Dedifferentiated amniotic fluid mesenchymal stem cell (primary cell): ENCODE data around the gene POLD1.
"Not testable (repeated sequence)": the region's sequence is repeated elsewhere in the genome, so short reads cannot be mapped to it uniquely, and the experiment has no call there.

Experiments
- DNase-seq: peaks from one replicate; pipeline ENCODE4 v3.0.0-alpha.2; 2016; ENCODE audit errors: extremely low spot score

POLD1 gene

GRCh38 chr19:50365434-50366306, 18.5 kb upstream of the POLD1 start, which contains the start of gene NAPSA:
Gene NAPSA, minus strand, starts transcription at chr19:50365639. Its CDS starts 18 bp downstream, at chr19:50365621.
- DNase-seq: no peak

GRCh38 chr19:50368649-50369570, 15.2 kb upstream of the POLD1 start:
- DNase-seq: peak; percentile 79

- DNase-seq: no peak
Observed at GRCh38 chr19:50371914-50372475, 12.2 kb upstream of the POLD1 start.

- peak; percentile 99 for DNase-seq
Observed at GRCh38 chr19:50376166-50377050, 7.7 kb upstream of the POLD1 start, which contains the start of gene NR1H2. Gene NR1H2, plus strand, starts transcription at chr19:50376457. Its CDS starts 1,149 bp downstream, at chr19:50377606.

GRCh38 chr19:50377051-50377461, 7.1 kb upstream of the POLD1 start:
- DNase-seq: no peak

- no peak for DNase-seq
Observed at GRCh38 chr19:50377517-50377916, 6.6 kb upstream of the POLD1 start.

GRCh38 chr19:50378169-50378862, 5.8 kb upstream of the POLD1 start:
- DNase-seq: no peak

GRCh38 chr19:50378863-50379236, 5.3 kb upstream of the POLD1 start:
- DNase-seq: no peak

GRCh38 chr19:50379602-50380001, 4.5 kb upstream of the POLD1 start:
- DNase-seq: no peak

GRCh38 chr19:50380137-50380536, 4.0 kb upstream of the POLD1 start:
- no peak for DNase-seq

- no peak for DNase-seq
Observed at GRCh38 chr19:50380751-50381151, 3.4 kb upstream of the POLD1 start.

GRCh38 chr19:50381881-50382729, 2.0 kb upstream of the POLD1 start:
- no peak for DNase-seq

- no peak for DNase-seq
Observed at GRCh38 chr19:50383001-50383851, 921 bp upstream of the POLD1 start.

GRCh38 chr19:50384685-50385535, 763 bp downstream of the POLD1 start:
- DNase-seq: no peak

- no peak for DNase-seq
Observed at GRCh38 chr19:50387176-50387867, 3.2 kb downstream of the POLD1 start.

GRCh38 chr19:50387868-50388245, 3.7 kb downstream of the POLD1 start:
- DNase-seq: no peak

- DNase-seq: not testable (repeated sequence)
Observed at GRCh38 chr19:50390295-50390694, 6.1 kb downstream of the POLD1 start.
